ENCODE data around the gene FOXN1.
"Not testable (repeated sequence)": the region's sequence is repeated elsewhere in the genome, so short reads cannot be mapped to it uniquely, and the experiment has no call there.

Gene FOXN1

GRCh38 chr17:28500712-28501379, 5.3 kb upstream of the FOXN1 start:
- peak in 1 of 56 donors; percentile 1 for DNase-seq

GRCh38 chr17:28501421-28502284, 4.5 kb upstream of the FOXN1 start:
- DNase-seq = no peak

- DNase-seq = no peak
Observed at GRCh38 chr17:28503420-28503819, 2.7 kb upstream of the FOXN1 start.

DNA sequence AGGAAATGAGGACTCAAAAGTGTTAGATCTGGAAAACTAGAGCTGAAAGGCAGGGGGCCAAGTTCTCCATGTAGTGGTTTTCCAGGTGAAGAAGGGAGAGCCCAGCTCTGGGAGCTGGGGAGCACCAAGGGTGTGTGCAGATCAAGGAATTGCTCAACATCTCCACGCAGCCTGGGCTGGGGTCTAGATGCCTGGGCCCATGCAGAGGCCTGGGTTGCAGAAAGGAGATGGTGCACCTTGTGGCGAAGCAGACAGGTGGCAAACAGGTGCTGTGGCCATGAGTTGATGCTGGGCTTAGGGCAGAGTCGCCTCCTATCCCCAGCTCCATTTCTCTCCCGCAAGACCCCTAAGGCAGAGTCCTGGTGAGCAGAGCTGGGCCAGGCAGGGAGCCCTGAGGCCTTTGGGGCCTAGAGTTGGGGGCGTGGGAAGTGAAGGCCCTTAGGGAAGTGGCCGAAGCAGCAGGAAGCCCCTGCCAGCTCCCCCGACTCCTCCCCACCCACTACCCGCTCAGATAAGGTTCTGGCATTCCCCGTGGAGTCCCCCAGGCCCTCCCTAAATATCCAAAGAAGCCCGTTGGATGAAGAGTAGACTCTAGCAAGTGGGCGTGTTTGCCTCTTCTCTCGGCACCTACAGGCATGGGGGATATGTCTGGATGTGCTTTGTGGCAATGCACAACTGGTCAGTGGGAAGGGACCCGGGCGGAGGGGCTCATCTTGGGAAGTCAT, 777 bp downstream of the FOXN1 start:
- DNase-seq = no peak

DNA sequence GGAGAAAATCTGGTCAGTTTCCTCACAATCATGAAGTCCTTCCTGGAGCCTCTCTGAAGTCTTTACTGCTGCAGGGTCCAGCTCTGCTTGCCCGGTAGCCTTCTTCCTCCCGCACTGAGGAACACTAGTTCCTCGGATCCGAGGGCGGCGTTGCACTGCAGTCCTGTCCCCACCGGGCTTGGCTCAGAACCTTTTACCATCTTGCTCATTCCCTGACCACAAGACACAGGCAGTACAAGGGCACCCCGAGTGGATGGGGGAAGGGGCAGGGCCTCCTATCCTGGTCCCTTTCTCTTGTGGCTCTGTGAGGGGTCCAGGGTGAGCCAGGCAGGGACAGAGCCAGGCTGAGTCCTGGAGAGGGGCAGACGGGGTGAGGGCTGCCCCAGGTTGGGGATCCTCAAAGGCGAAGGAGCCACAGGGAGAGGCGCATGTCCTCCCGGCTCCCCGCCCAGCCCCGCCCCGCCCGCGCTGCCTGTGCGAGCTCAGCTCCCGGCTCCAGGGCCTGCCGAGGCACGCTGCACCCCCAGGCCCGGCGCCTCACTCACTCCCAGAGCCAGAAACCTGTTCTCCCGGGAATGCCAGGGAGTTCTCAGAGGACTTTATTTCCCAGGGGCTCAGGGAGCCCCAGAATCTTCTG, 1.5 kb downstream of the FOXN1 start:
- no peak for DNase-seq

DNA sequence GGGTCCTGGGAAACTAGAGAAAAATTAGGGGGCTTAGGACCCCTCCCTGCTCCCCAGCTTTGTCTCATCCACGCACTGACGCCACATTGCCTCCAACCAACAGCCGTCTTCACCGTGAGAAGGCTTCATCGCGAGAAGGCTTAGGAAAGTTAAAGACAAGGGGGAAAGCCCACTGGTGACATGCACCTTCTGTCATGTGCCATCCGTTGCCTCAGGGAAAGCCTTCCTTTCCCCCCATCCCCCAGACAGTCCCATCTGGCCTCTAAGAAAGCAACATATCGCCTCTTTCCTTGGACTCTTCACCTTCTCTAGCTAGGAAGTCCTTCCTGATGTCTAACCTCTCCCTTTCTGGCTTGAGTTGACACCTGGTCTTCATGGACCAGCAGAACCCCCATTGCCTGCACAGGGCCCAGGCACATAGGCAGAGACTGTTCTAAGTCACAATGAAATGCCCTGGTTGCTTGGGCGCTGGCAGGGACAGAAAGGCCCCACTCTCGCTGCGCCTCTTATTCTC, 2.1 kb downstream of the FOXN1 start:
- no peak for DNase-seq

- peak in 1 of 56 donors; percentile 2 for DNase-seq
Observed at GRCh38 chr17:28509789-28510188, 3.6 kb downstream of the FOXN1 start.

DNA sequence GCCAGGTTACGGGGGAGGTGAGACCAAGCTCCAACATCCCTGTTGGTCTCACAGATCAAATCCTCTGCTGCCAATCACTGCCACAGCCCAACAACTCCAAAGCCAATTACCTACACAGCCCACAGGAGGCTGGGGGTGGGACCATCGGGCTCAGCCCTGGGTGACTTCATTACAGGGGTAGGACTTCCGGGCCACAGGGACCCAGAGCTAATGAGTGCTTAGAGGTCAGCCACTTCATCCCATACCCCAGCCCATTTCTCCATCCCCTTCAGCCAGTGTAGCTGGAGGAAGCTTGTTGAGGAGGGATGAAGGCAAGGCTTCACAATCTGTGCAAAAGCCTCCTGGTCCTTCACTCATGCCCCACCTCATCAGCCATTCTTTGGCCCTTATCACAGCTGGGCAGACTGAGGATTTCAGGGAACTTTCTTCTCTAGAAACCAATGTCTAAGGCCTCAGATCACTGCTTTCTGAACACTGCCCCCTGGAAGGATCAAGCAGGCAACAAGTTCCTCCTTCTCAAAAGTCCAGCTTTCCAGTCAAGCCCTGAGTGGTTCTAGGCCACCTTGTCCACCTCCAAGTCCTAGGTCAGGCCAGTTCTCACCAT, 5.8 kb downstream of the FOXN1 start:
- no peak for DNase-seq

DNA sequence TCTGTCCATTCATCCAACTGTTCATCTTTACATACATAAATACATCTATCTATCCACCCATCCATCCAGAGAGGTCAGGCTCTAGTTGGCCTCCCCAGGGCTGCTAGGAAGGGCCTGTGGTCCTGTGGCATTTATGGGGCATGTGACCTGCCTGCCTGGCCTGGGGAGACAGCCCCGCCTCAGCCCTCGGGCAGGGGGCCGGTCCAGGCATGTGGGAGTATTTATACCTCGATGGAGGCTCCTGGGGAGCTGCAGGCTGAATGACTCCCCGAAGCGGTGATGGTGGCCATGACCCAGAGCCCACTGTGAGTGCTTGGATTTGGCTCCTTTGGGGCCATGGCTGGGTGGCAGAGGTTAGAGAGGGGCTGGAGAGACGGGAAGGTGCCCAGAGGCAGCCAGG, 7.3 kb downstream of the FOXN1 start:
- no peak for DNase-seq

DNA sequence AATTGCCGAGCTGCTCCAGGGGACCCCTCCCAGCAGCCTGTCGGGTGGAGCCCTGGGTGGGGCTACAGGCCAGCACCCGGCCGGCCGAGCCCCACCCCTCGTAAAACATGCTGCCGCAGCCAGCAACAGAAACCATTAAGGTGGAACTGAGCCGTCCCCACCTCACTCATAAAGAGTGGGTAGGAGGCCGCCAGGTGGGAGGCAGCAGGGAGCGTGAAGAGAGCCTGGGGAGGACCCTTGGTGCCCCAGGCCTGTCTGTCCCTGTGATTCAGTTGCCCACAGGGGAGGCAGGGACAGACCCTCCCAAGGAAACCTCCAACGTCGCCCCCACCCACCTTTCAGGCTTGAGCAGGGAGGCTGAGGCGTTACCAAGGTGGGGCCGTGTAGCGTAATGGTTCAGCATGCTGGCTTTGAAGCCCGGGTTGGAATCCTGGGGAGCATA, 8.4 kb downstream of the FOXN1 start:
- DNase-seq = no peak

DNA sequence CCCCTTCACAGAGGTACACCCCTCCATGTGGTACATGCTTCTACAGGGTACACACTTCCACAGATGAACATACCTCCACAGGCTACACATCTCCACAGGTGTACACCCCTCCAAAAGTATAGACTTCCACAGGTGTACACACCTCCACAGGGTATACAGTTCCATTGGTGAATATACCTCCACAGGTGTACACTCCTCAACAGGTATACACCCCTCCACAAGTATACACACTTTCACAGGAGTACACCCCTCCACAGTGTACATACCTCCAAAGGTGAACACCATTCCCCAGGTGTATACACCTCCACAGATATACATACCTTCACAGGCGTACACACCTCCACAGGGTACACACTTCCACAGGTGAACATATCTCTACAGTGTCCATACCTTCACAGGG, 9.4 kb downstream of the FOXN1 start:
- no peak for DNase-seq

DNA sequence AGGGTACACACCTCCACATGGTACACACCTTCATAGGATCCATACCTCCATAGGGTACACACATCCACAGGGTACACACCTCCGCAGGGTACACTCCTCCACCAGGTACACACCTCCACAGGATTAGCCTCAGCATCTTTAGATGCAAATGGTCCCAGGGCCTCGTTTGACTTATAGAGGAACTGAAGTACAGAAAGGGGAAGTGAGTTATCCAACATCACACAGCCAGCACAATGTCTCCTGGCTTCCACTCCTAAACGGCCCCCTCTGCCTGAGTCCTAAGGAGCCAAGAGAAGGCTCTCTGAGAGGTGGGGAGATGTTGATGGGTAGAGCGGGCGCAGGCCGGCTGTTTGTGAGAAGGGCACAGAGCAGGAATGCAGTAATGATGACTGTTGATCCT, 12.0 kb downstream of the FOXN1 start:
- no peak for DNase-seq

DNA sequence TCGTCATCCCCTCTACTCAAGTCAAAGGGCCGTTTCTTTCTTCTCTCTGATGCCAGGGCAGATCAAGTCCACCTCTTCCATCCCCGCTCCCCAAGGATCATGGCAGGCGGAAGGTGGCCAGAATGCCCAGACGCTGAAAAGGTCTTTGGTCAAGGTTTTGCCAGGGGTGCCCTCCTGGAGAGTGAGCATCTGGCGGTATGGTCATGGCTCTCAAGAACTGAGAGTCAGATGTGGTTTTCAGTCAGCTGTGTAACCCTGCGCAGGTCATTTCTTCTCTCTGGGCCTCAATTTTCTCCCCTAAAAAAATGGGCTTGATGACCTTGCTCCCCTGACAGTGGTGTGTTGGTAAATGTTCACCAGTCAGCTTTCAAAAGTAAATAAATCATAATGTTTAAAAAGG, 12.4 kb downstream of the FOXN1 start:
- DNase-seq = no peak

- no peak for DNase-seq
Observed at GRCh38 chr17:28519236-28519635, 13.1 kb downstream of the FOXN1 start.

GRCh38 chr17:28520687-28521086, 14.5 kb downstream of the FOXN1 start:
- DNase-seq = no peak

- no peak for DNase-seq
Observed at GRCh38 chr17:28521311-28522085, 15.3 kb downstream of the FOXN1 start.

DNA sequence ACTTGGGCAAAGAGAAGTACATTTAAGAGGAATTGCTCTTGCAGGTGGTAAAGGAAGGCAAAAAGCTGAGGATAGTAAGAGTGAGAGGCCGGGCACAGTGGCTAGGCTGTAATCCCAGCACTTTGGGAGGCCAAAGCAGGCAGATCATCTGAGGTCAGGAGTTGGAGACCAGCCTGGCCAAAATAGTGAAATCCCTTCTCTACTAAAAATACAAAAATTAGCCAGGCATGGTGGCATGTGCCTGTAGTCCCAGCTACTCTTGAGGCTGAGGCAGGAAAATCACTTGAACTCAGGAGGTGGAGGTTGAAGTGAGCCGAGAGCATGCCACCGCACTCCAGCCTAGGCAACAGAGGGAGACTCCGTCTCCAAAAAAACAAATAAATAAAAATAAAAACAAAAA, 16.1 kb downstream of the FOXN1 start:
- DNase-seq = not testable (repeated sequence)

DNA sequence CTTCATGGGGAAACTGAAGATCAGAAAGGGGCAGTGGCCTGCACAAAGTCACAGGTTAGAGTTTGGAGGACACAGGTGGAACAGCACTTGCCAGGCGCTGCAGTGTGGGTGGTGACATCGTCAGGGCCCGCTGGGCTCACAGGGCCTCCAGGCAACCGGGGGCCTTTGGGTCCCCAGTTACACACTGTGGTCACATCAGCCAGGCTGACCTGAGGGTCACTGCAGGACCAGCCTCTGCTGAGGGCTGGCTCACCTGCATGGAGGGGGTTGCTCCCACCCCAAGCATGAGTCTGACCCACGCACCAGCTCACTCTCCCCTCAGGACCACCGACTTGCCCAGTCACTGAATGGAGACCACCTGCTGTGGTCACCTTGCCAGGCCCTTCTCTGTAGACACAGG, 17.0 kb downstream of the FOXN1 start:
- no peak for DNase-seq

DNA sequence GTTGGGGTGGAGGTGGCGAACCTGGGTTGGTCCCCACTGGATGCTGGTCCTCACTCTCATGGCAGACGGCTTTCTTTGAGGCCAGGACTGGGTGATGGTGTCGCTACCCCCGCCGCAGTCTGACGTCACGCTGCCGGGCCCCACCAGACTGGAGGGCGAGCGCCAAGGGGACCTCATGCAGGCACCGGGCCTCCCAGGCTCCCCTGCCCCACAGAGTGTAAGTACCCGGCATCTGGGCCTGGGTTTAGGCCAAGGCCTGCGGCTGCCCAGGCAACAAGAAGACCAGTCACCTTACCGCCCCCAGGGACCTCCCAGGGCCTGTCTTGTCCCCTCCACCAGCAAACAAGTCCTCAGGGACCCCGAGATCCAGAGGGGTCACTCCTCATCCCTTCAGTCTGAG, 17.7 kb downstream of the FOXN1 start:
- DNase-seq = no peak

Measured in amygdala (tissue), 56 donors.